Urinary bladder (tissue), 4 donors: ENCODE data around the gene GAS7. TPM values are rescaled to one million over a fixed set of nuclear protein-coding genes. Genes with fewer than 3 reads are reported as not detected.
A peak's percentile ranks its signal among the peaks of the same experiment; 100 is the strongest.

Source experiments
- DNase-seq: peaks from one replicate; pipeline ENCODE4 v3.0.0-alpha.2; 2015; ENCODE audit errors: extremely low spot score
- H3K27ac ChIP-seq: one replicate; pipeline ENCODE4 v1.5.1; 2013; ENCODE audit warnings: low read depth, mild to moderate bottlenecking, moderate library complexity
- H3K36me3 ChIP-seq: one replicate; pipeline ENCODE4 v1.6.1; 2013; ENCODE audit warnings: mild to moderate bottlenecking, moderate library complexity; ENCODE audit not compliant: insufficient read depth
- H3K4me1 ChIP-seq: one replicate; pipeline ENCODE4 v1.6.1; 2013; ENCODE audit warnings: mild to moderate bottlenecking, moderate library complexity; ENCODE audit not compliant: insufficient read depth
- H3K4me3 ChIP-seq: one replicate; pipeline ENCODE4 v1.5.1; 2013; ENCODE audit warnings: low read depth, low read length
- WGBS: extraction: QIAGEN DNeasy Blood & Tissue Kit; methylation state at CpG from one replicate; pipeline ENCODE4 v1.1.7; 2013; 5-methylcytosine and 5-hydroxymethylcytosine counted together
- polyA plus RNA-seq: library from polyadenylated mRNA; stranded (reverse); fragments of 200-250 nt; gene quantifications from one replicate; pipeline ENCODE4 v1.2.3, GENCODE V29; 2013
- total RNA-seq: library from RNA; depleted of rRNA; stranded (reverse); fragments of >200 nt; gene quantifications from one replicate; pipeline ENCODE4 v1.2.3, GENCODE V29; 2014
- donor health status: healthy with polysubstance abuse.
- donor health status: healthy.

Gene GAS7
- total and polyA plus RNA-seq, 2 donors: 32.7 to 86.7 TPM

DNA sequence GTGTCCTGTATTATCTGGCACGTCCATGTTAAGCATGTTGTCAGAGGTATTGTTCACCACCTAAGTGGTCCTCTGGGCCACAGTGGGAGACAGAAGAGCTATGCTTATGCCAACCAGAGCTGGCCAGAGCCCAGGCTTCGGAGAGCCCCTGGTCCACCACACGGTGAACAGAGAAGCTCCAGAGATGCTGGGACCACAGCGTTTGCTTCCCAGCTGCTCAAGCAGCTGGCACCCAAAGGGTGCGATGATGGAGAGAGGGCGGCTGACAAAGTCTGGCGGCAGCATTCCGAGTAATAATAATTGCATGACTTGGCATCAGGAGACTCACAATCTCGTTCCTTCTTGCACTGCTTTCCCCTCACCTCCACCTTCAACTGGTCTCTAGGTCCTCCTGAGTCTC lies 257.6 kb downstream of the GAS7 start:
- Histone ChIP-seq H3K36me3 (no peaks in the 10 kb centered on the region), H3K4me3 (no peak overlapping the region), H3K27ac (no peak overlapping the region), H3K4me1 (no peaks in the 10 kb centered on the region)
- 79% methylated on average over 9 of the region's 9 CpGs for WGBS
- no peak for DNase-seq

DNA sequence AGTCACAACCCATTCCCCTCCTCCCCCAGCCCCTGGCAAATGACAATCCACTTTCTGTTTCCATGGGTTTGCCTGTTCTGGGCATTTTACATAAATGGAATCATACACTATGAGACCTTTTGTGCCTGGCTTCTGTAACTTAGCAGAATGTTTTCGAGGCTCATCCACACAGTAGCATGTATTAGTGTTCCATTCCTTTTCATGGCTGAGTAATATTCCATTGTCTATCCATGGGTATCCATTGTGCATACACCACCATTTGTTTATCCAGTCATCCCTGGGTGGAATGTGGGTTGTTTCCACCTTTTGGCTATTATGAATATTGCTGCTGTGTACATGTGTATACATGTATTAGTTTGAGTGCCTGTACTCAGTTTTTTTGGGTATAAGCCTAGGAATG lies 259.6 kb downstream of the GAS7 start:
- Histone ChIP-seq H3K4me1 (no peaks in the 10 kb centered on the region), H3K27ac (no peak overlapping the region), H3K4me3 (no peak overlapping the region), H3K36me3 (no peaks in the 10 kb centered on the region)
- WGBS: 97% methylated on average over 1 of the region's 1 CpG
- no peak for DNase-seq

DNA sequence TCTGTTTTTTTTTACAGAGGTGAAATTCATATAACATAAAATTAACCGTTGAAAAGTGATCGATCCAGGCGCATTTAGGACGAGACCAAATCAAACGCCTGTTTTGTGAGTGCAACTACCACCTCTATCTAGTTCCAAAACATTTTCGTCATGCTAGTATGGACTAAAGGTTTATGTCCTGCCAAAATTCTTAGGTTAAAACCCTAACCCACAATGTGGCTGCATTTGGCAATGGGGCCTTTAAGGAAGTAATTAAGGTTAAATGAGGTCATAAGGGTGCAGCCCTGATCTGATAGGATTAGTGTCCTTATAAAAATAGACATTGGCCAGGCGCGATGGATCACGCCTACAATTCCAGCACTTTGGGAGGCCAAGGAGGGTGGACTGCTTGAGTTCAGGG lies 260.5 kb downstream of the GAS7 start:
- no peaks in the 10 kb centered on the region for H3K36me3 ChIP-seq
- no peak for DNase-seq
- no peak overlapping the region for H3K27ac ChIP-seq
- no peak overlapping the region for H3K4me3 ChIP-seq
- H3K4me1 ChIP-seq: no peaks in the 10 kb centered on the region
- 95% methylated on average over 9 of the region's 9 CpGs for WGBS

DNA sequence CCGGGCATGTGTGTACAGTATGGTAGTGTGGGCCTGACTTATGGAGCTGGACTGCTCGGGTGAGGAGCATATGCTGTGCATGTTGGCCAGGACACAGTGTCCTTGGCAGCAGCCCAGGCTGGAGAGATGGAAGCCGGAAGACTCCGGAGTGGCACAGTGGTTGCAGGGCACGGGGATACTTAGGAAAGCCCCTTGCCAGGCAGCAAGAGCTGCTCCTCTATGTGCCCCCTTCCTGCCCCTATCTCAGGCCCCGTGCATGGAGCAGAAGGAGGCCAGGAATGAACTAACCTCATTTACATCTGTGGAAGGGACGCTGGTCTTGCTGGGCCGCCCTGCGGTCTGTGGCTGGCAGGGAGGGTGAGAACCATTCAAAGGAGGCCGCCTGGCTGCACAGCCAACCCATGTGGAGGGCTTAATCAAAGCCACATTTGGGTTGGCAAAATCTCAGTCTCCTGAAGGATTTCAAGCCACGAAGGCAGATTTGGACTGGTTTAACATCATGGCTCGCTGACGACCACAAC lies 261.1 kb downstream of the GAS7 start:
- Histone ChIP-seq H3K36me3 (no peaks in the 10 kb centered on the region), H3K4me1 (no peaks in the 10 kb centered on the region), H3K4me3 (no peak overlapping the region), H3K27ac (no peak overlapping the region)
- 48% methylated on average over 13 of the region's 13 CpGs for WGBS
- no peak for DNase-seq

DNA sequence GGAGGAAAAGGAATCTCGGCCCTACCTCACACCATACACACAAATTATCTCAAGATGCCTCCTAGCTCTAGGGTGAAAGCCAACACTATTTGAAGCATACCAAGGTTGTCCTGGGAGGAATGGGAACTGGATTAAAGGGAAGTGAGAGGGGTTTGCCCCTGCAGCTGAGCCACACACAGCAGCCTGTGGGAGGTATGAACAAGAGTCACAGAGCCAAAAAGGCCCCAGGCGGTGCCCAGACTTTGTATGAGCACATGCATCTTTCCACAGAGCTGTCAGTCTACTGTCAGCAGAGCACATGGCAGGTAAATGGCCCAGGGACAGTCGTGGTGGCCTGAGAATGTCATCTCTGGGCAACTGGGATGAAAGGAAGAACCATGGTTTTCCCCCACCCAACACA lies 262.3 kb downstream of the GAS7 start:
- H3K4me1 ChIP-seq: no peaks in the 10 kb centered on the region
- 88% methylated on average over 3 of the region's 3 CpGs for WGBS
- DNase-seq: no peak
- no peak overlapping the region for H3K4me3 ChIP-seq
- no peak overlapping the region for H3K27ac ChIP-seq
- H3K36me3 ChIP-seq: no peaks in the 10 kb centered on the region

DNA sequence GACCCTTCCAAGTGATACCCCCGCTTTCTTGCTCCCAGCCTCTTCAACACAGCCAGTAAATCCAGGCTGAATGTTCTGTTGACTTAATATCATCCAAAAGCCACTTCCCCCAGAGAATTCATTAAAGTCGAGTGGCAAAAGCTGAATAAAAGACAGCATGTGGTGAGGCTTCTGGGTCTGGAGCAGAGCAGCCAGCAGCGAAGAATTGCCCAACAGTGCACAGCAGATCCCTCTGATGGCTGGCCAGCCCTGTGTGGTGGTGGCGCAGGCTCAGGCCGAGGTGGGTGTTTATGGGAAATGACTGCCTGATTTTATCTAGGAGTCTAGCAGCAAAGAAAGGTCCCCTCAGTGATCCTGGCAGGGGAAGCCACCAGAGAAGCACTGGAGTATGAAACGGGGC lies 263.0 kb downstream of the GAS7 start:
- no peak overlapping the region for H3K4me3 ChIP-seq
- H3K27ac ChIP-seq: no peak overlapping the region
- 80% methylated on average over 6 of the region's 6 CpGs for WGBS
- DNase-seq: no peak
- H3K4me1 ChIP-seq: no peaks in the 10 kb centered on the region
- H3K36me3 ChIP-seq: no peaks in the 10 kb centered on the region

DNA sequence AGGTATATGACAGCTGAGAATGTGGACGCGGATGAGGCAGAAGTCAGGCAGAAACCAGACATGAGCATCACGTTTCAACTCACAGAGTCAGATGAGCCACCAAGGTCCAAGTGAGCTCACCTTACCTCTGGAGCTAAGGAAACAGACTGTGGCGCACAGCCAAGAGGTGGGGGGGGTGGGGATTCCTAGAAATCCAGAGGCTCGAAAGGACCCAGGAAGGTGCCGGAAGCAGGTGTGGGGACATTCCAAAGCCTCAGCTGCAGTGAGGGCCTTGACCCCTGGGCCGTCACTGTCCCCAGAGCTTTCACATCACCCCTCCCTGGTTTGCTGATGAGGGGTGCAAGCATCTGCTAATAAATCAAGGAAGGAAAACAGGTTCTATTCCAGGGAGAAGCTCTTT lies 264.1 kb downstream of the GAS7 start:
- H3K27ac ChIP-seq: no peak overlapping the region
- DNase-seq: no peak
- H3K36me3 ChIP-seq: no peaks in the 10 kb centered on the region
- no peak overlapping the region for H3K4me3 ChIP-seq
- WGBS: 85% methylated on average over 7 of the region's 7 CpGs
- no peaks in the 10 kb centered on the region for H3K4me1 ChIP-seq

DNA sequence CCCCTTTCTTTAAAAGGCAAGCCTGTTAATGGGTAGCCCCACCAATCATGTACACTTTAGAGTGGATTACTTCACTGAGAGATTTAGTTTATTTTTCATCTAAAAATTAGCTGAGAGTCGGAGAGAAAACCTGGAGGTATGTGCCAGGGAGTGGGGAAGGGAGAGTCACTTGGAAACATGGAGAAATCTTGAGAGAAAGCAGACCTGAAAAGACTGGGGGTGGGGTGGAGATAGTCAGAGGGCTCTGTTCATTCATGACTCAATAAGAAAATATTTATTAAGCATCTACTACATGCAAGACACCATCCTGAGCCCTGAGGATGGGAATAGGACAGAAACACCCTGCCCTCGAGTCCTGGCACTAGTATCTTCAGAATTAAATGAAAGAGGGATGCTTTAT lies 265.9 kb downstream of the GAS7 start:
- Histone ChIP-seq H3K27ac (no peak overlapping the region), H3K36me3 (no peaks in the 10 kb centered on the region), H3K4me3 (no peak overlapping the region), H3K4me1 (no peaks in the 10 kb centered on the region)
- no peak for DNase-seq
- 72% methylated on average over 2 of the region's 2 CpGs for WGBS

DNA sequence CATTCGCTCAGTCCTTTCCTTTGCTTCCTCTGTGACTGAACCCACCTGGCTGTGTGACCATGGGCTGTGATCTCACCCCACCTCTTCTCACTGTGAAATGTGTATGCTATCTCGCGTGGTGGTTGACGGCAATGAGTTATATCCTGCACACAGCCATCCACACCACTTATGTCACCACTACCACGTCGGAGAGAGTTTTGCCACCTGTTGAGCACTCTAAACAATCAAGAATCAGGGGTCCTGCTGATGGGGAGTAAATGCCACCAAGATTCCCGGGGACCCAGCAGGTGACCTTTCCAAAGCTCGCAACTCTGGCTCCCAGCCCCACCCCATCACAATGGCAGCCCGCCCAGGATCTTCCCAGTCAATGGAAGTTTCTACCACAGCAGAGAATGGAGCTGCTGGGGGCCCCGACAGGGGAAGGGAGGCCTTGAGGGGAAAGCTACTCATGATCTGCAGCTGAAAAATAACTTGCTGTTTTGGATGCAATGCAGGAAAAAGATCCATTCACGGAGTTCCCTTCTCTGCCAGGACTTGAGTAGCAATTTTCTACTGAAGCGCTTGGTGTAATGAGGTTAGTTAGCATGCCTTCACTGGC lies 267.2 kb downstream of the GAS7 start:
- no peak overlapping the region for H3K27ac ChIP-seq
- no peak for DNase-seq
- H3K4me3 ChIP-seq: no peak overlapping the region
- H3K4me1 ChIP-seq: no peaks in the 10 kb centered on the region
- WGBS: 77% methylated on average over 12 of the region's 12 CpGs
- H3K36me3 ChIP-seq: no peaks in the 10 kb centered on the region

DNA sequence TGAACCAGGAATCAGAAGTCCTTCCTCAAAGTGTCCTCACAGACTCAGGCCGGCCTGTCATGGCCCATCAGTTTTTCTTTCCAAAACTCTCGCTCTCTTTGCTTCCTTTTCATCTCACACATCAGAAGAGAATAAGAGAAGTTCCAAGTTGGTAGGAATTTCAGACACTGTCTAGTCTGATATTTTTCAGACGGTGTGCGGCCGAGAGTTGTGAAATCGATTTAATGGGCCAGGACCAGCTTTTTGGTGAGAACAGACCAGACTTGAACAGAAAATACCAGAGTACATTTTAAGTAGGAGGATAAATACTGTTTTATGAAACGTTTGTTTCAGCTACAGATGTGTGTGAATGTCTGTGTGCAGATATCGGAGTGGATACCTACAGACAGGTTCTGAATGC lies 268.5 kb downstream of the GAS7 start:
- DNase-seq: no peak
- WGBS: 88% methylated on average over 8 of the region's 8 CpGs
- no peak overlapping the region for H3K27ac ChIP-seq

DNA sequence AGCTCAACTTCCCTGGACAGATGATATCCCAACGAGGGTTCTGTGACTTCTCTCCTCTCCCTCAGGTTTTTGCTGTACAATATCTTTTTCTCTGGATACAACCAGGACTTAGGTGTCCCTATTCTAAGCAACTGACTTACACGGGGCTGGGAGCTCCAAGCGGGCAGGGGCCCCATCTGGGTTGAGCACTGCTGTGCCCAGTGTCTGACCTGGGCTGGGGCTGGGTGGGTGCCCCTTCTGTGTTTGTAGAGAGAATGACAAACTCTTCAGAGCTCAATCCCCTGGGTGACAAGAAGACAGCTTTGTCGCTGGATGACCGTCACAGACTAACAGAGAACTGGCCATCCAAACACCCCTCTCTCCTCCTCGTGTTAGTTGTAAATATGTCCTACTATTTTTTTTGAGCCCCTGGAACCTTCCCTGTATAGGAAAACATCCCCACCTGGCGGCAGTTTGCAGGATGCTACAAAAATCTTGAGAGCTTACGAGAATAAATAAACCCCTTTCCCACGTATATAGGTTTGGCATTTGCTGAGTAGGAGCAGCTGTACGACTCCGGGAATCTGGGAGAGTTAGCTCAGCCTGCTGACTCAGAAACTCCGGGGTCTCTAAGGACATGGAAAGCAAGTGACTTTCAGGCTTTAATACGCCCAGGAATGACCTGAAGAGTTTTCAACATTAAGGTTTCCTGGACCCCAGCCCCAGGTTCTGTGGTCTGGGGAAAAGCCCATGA lies 269.6 kb downstream of the GAS7 start:
- peak; percentile 61 for DNase-seq
- 37% methylated on average over 13 of the region's 13 CpGs for WGBS
- H3K4me3 ChIP-seq: no peak overlapping the region
- no peaks in the 10 kb centered on the region for H3K36me3 ChIP-seq
- H3K27ac ChIP-seq: no peak overlapping the region
- H3K4me1 ChIP-seq: no peaks in the 10 kb centered on the region

More for the DNA sequence above, 268.5 kb downstream of the GAS7 start:
- Histone ChIP-seq H3K36me3 (no peaks in the 10 kb centered on the region), H3K4me3 (no peak overlapping the region), H3K4me1 (no peaks in the 10 kb centered on the region)

DNA sequence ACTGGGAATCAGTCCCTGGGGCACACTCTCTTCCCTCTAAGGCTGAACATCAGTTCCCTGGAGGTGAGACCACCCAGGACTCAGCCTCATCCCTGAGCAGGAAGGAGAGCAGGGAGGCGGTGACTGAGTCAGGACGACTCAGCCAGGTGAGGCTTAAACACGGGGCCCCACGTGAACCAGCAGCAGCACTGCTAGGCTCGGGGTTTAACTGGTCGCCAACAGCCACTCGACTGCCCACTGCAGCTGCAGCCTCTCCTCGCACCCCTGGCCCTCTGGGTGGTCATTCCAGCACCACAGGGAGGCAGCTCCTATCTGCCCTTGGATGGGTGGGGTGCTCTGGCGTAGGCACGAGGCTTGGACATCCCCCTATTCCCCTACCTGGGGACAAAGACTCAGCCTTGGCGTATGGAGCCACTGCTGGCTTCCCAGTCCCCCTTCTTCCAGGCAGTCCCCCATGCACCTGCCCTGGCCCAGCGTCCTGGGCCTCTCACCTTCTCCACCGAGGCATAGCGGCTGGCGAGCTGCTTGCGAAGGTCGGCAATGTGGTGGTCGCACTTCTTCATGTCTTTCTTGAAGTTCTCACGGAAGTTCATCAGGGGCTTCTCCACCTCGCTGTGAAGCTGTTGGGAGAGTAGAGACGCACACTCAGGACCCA lies 272.1 kb downstream of the GAS7 start:
- no peaks in the 10 kb centered on the region for H3K4me1 ChIP-seq
- H3K27ac ChIP-seq: no peak overlapping the region
- H3K36me3 ChIP-seq: no peaks in the 10 kb centered on the region
- no peak for DNase-seq
- 88% methylated on average over 21 of the region's 21 CpGs for WGBS
- no peak overlapping the region for H3K4me3 ChIP-seq

DNA sequence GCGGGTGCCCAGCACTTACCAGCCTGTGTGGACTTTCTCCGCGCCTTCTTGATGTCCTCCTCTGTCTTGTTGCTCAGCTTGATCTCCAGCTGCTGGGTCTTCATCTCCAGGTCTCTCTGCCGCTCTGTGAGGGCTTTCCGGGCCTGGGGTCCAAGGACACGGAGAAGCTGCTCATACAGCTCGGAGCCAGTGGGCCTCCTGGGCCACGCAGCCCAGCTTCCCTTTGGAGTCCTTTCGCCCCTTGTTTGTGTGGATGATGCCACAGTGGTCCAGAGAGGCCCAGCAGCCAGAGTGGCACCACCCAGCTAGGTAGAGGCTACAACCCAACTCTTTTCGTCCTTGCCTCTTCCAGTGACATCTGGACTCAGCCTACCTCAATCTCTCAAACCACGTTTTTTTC lies 272.9 kb downstream of the GAS7 start:
- no peak for DNase-seq
- no peak overlapping the region for H3K27ac ChIP-seq
- no peak overlapping the region for H3K4me3 ChIP-seq
- no peaks in the 10 kb centered on the region for H3K4me1 ChIP-seq
- WGBS: 95% methylated on average over 11 of the region's 11 CpGs
- no peaks in the 10 kb centered on the region for H3K36me3 ChIP-seq

DNA sequence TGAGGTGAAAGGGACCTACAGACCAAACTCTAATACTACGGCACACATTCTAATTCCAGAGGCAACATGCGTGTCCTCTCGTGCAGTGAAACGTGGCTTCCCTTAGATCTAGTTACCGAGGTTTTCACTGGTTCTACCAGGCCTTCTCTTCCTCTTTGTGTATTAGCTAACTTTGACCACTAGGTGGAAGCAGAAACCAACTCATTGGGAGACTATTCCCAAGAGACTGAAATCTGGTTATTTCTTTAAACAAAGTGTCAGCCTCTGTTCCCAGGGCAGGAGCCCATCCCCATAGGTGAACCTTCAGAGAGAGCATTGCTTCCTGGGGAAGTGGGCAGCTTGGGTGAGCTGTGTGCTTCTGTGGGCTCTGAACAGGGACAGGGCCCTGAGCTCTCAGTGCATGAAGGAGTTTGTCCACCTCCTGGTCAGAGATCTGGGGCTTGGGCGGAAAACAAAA lies 273.6 kb downstream of the GAS7 start:
- Histone ChIP-seq H3K36me3 (no peaks in the 10 kb centered on the region), H3K4me3 (no peak overlapping the region), H3K4me1 (no peaks in the 10 kb centered on the region), H3K27ac (no peak overlapping the region)
- 20% methylated on average over 6 of the region's 6 CpGs for WGBS
- peak; percentile 76 for DNase-seq
